Keratinocyte (primary cell): ENCODE measurements around the gene MYLK4. TPM values are rescaled to one million over a fixed set of nuclear protein-coding genes. Genes with fewer than 3 reads are reported as not detected.

ENCODE experiments used
- DNase-seq: peaks from one replicate; pipeline ENCODE4 v3.0.0-alpha.2; 2011; ENCODE audit warnings: low read depth, missing footprints, low spot score
- FAIRE-seq: peaks from 2 replicates; lab custom pipeline; 2011; peaks lifted over from hg19 to GRCh38; lab: Jason Lieb, UNC
- H2AFZ ChIP-seq: 2 replicates; pipeline ENCODE4 v1.6.0; 2012; ENCODE audit warnings: low read length, control low read depth, inconsistent platforms; ENCODE audit not compliant: control insufficient read depth
- H3K27ac ChIP-seq: 2 replicates; pipeline ENCODE4 v1.5.1; 2011; ENCODE audit warnings: low read length; ENCODE audit not compliant: control insufficient read depth, insufficient read depth
- H3K27me3 ChIP-seq: 3 replicates; pipeline ENCODE4 v1.6.0; 2011; ENCODE audit warnings: low read length; ENCODE audit not compliant: control insufficient read depth, insufficient read depth; ENCODE audit errors: extremely low read depth
- H3K36me3 ChIP-seq, 2 experiments: 2 replicates in 1 of 2; 3 replicates in 1 of 2; pipeline ENCODE4 v1.5.1; 2011; ENCODE audit warnings: low read length in 2 of 2, mild to moderate bottlenecking in 1 of 2; ENCODE audit not compliant: control insufficient read depth in 2 of 2, insufficient read depth in 2 of 2; ENCODE audit errors: extremely low read depth in 1 of 2
- H3K4me1 ChIP-seq: 3 replicates; pipeline ENCODE4 v1.5.1; 2011; ENCODE audit warnings: low read length; ENCODE audit not compliant: control insufficient read depth, insufficient read depth; ENCODE audit errors: extremely low read depth
- H3K4me2 ChIP-seq: 3 replicates; pipeline ENCODE4 v1.6.0; 2011; ENCODE audit warnings: low read depth, low read length; ENCODE audit not compliant: control insufficient read depth, insufficient read depth; ENCODE audit errors: extremely low read depth
- H3K4me3 ChIP-seq, 3 experiments: fragments of 200-600 bp in 1 of 3; sonication (generic) in 1 of 3; 2 replicates in 2 of 3; 3 replicates in 1 of 3; pipeline ENCODE4 v1.5.1; 2011 to 2016; ENCODE audit warnings: low read length in 3 of 3, mild to moderate bottlenecking in 3 of 3, control low read depth in 2 of 3, inconsistent platforms in 1 of 3, low read depth in 1 of 3, mixed read lengths in 1 of 3, mixed run types in 1 of 3, moderate library complexity in 1 of 3; ENCODE audit not compliant: control insufficient read depth in 2 of 3, insufficient read depth in 2 of 3; ENCODE audit errors: extremely low read depth in 1 of 3
- H3K79me2 ChIP-seq: 2 replicates; pipeline ENCODE4 v1.6.0; 2012; ENCODE audit warnings: low read length; ENCODE audit not compliant: control insufficient read depth, insufficient read depth
- H3K9ac ChIP-seq: 3 replicates; pipeline ENCODE4 v1.6.0; 2011; ENCODE audit warnings: low read length; ENCODE audit not compliant: control insufficient read depth, insufficient read depth; ENCODE audit errors: extremely low read depth
- H3K9me1 ChIP-seq: 3 replicates; pipeline ENCODE4 v1.6.0; 2011; ENCODE audit warnings: low read length; ENCODE audit not compliant: control insufficient read depth, insufficient read depth; ENCODE audit errors: extremely low read depth
- H3K9me3 ChIP-seq: 2 replicates; pipeline ENCODE4 v1.5.1; 2012; ENCODE audit warnings: low read depth, low read length; ENCODE audit not compliant: control insufficient read depth
- H4K20me1 ChIP-seq: 3 replicates; pipeline ENCODE4 v1.6.0; 2011; ENCODE audit warnings: low read length; ENCODE audit not compliant: control insufficient read depth, insufficient read depth; ENCODE audit errors: extremely low read depth
- CTCF ChIP-seq, 3 experiments: IDR thresholded peaks in 1 of 3; conservative IDR thresholded peaks in 1 of 3; optimal IDR thresholded peaks in 1 of 3; 2 replicates in 2 of 3; 3 replicates in 1 of 3; pipeline versions ENCODE3 to v1.5.1; 2011; ENCODE audit warnings: low read length in 3 of 3, mild to moderate bottlenecking in 3 of 3, moderate library complexity in 2 of 3, control low read depth in 1 of 3, inconsistent platforms in 1 of 3; ENCODE audit not compliant: insufficient read depth in 2 of 3; ENCODE audit errors: extremely low read depth in 1 of 3
- EZH2 ChIP-seq: IDR thresholded peaks from one replicate; pipeline ENCODE4 v1.6.1; 2012; ENCODE audit warnings: inconsistent platforms, mild to moderate bottlenecking, low read length, moderate library complexity
- dilution Hi-C: fragments of 300-500 bp; cut with MboI; formaldehyde crosslinking; loops from one replicate; pipeline ENCODE4 v1.7.0; 2020; ENCODE audit warnings: low sequenced_read_pairs; ENCODE audit not compliant: extremely low pct_ligation_motif_present
- polyA plus RNA-seq, 5 experiments: library from polyadenylated mRNA; depleted of rRNA in 3 of 5; stranded (reverse) in 3 of 5; stranded (forward) in 1 of 5; unstranded in 1 of 5; fragments of >200 nt; gene quantifications; 1 replicate in 1 of 5; 2 replicates in 3 of 5; 3 replicates in 1 of 5; pipeline versions ENCODE4 v1.2.1 to v1.2.3, GENCODE V29; 2011 to 2012; ENCODE audit warnings: missing spikeins in 2 of 5, low read depth in 1 of 5, low replicate concordance in 1 of 5

Gene MYLK4
- polyA plus RNA-seq, 1 donor (not counting 4 experiments of a cell fraction or from before 2014, with no cell fraction given) = 0.31 TPM

GRCh38 chr6:2748183-2748582 lies 2.5 kb downstream of the MYLK4 start:
- FAIRE-seq (no peak), DNase-seq (no peak)
- H3K4me1 ChIP-seq = no peaks in the 10 kb centered on the region
- no peaks in the 10 kb centered on the region for H3K27me3 ChIP-seq
- H4K20me1 ChIP-seq = no peaks in the 10 kb centered on the region
- TF ChIP-seq EZH2 (no peak), CTCF (optimal IDR thresholded peaks at IDR 0.05 in 1 of 3, IDR thresholded peaks at IDR 0.05 in 1 of 3, conservative IDR thresholded peaks at IDR 0.05 in 1 of 3; ENCODE audit: extremely low read depth in 1 of 3, insufficient read depth in 2 of 3, low read length in 3 of 3) (no peak)
- dilution Hi-C loops = no loop called here
- H3K27ac ChIP-seq = no peak overlapping the region
- H3K9me1 ChIP-seq = no peaks in the 10 kb centered on the region
- H3K4me2 ChIP-seq = no peak overlapping the region
- no peaks in the 10 kb centered on the region for H3K9me3 ChIP-seq
- H3K9ac ChIP-seq = no peak overlapping the region
- H3K79me2 ChIP-seq = no peaks in the 10 kb centered on the region
- no peak overlapping the region for H3K4me3 ChIP-seq
- no peaks in the 10 kb centered on the region for H3K36me3 ChIP-seq
- H2AFZ ChIP-seq = no peak overlapping the region

GRCh38 chr6:2746557-2747061 lies 4.1 kb downstream of the MYLK4 start:
- no peak overlapping the region for H2AFZ ChIP-seq
- H3K4me2 ChIP-seq = no peak overlapping the region
- no peaks in the 10 kb centered on the region for H3K4me1 ChIP-seq
- DNase-seq = no peak
- H3K9me3 ChIP-seq = no peaks in the 10 kb centered on the region
- no peaks in the 10 kb centered on the region for H3K27me3 ChIP-seq
- TF ChIP-seq CTCF (optimal IDR thresholded peaks at IDR 0.05 in 1 of 3, IDR thresholded peaks at IDR 0.05 in 1 of 3, conservative IDR thresholded peaks at IDR 0.05 in 1 of 3; ENCODE audit: extremely low read depth in 1 of 3, insufficient read depth in 2 of 3, low read length in 3 of 3) (no peak), EZH2 (no peak)
- no peaks in the 10 kb centered on the region for H3K36me3 ChIP-seq
- no peaks in the 10 kb centered on the region for H3K79me2 ChIP-seq
- no peaks in the 10 kb centered on the region for H3K9me1 ChIP-seq
- H3K4me3 ChIP-seq = no peak overlapping the region
- no peak for FAIRE-seq
- no peak overlapping the region for H3K27ac ChIP-seq
- dilution Hi-C loops = no loop called here
- H4K20me1 ChIP-seq = no peaks in the 10 kb centered on the region
- H3K9ac ChIP-seq = no peak overlapping the region
